Hepatocyte (in vitro differentiated cells): Measurements from ENCODE around the gene DOCK2. TPM values are rescaled to one million over a fixed set of nuclear protein-coding genes. Genes with fewer than 3 reads are reported as not detected.

Source experiments
- DNase-seq: peaks from one replicate; pipeline ENCODE4 v3.0.0-alpha.2; 2016; ENCODE audit warnings: low spot score
- H2AFZ ChIP-seq: fragments of 200-600 bp; sonication (generic); 2 replicates; pipeline ENCODE4 v1.6.0; 2016; ENCODE audit warnings: antibody characterized with exemption, mild to moderate bottlenecking
- H3K27ac ChIP-seq: fragments of 200-600 bp; sonication (generic); 2 replicates; pipeline ENCODE4 v1.5.1; 2016; ENCODE audit warnings: mild to moderate bottlenecking
- H3K27me3 ChIP-seq: fragments of 200-600 bp; sonication (generic); 2 replicates; pipeline ENCODE4 v1.6.1; 2016
- H3K36me3 ChIP-seq: fragments of 200-600 bp; sonication (generic); replicated peaks from 2 replicates; pipeline ENCODE4 v1.5.1; 2016; ENCODE audit warnings: low read depth; ENCODE audit not compliant: insufficient read depth
- H3K4me1 ChIP-seq: fragments of 200-600 bp; sonication (generic); 2 replicates; pipeline ENCODE4 v1.5.1; 2016; ENCODE audit warnings: mild to moderate bottlenecking, moderate library complexity; ENCODE audit not compliant: insufficient read depth
- H3K4me2 ChIP-seq: fragments of 200-600 bp; sonication (generic); 2 replicates; pipeline ENCODE4 v1.6.0; 2016
- H3K4me3 ChIP-seq: fragments of 200-600 bp; sonication (generic); 2 replicates; pipeline ENCODE4 v1.5.1; 2016; ENCODE audit warnings: mild to moderate bottlenecking
- H3K79me2 ChIP-seq: fragments of 200-600 bp; sonication (generic); 2 replicates; pipeline ENCODE4 v1.6.0; 2017; ENCODE audit warnings: mild to moderate bottlenecking
- H3K9me2 ChIP-seq: fragments of 200-600 bp; sonication (generic); replicated peaks from 2 replicates; pipeline ENCODE4 v1.6.0; 2017; ENCODE audit warnings: mild to moderate bottlenecking; ENCODE audit not compliant: insufficient read depth
- H3K9me3 ChIP-seq: fragments of 200-600 bp; sonication (generic); 2 replicates; pipeline ENCODE4 v1.5.1; 2016; ENCODE audit warnings: low read depth, mild to moderate bottlenecking
- H4K20me1 ChIP-seq: fragments of 200-600 bp; sonication (generic); 2 replicates; pipeline ENCODE4 v1.6.0; 2016; ENCODE audit warnings: mild to moderate bottlenecking; ENCODE audit not compliant: insufficient read depth, poor library complexity, severe bottlenecking
- CTCF ChIP-seq: fragments of 200-600 bp; sonication (generic); IDR thresholded peaks from 2 replicates; pipeline ENCODE4 v1.5.1; 2016; ENCODE audit warnings: antibody characterized with exemption, mild to moderate bottlenecking; ENCODE audit not compliant: poor library complexity
- EZH2 ChIP-seq: fragments of 200-600 bp; sonication (generic); IDR thresholded peaks from 2 replicates; pipeline ENCODE4 v1.6.1; 2016; ENCODE audit warnings: antibody characterized with exemption, mild to moderate bottlenecking, borderline replicate concordance
- EZH2phosphoT487 ChIP-seq: fragments of 200-600 bp; sonication (generic); IDR thresholded peaks from one replicate; pipeline ENCODE4 v1.6.1; 2018; ENCODE audit warnings: antibody characterized with exemption, mild to moderate bottlenecking, low read depth, moderate library complexity; ENCODE audit not compliant: unreplicated experiment, severe bottlenecking
- WGBS: methylation state at CpG from one replicate; pipeline ENCODE4 v1.1.6; 2016; ENCODE audit warnings: low lambda C conversion rate; ENCODE audit errors: missing lambda C conversion rate; 5-methylcytosine and 5-hydroxymethylcytosine counted together
- polyA plus RNA-seq: library from polyadenylated mRNA; unstranded; fragments of >200 nt; fragmentation: Nextera tagmentation; extraction: Ambion mirVana; gene quantifications from 2 replicates; pipeline ENCODE4 v1.2.1, GENCODE V29; 2016
- total RNA-seq: library from RNA; depleted of rRNA; stranded (reverse); fragments of >200 nt; gene quantifications from 2 replicates; pipeline ENCODE4 v1.2.3, GENCODE V29; 2014

Gene DOCK2
- total and polyA plus RNA-seq, 2 experiments from 2014 or later: 0.60 TPM; not detected in 1

- WGBS: 90% methylated on average over 4 of the region's 4 CpGs
- Histone ChIP-seq H3K79me2 (no peaks in the 10 kb centered on the region), H3K4me3 (no peak overlapping the region), H3K4me2 (no peak overlapping the region), H4K20me1 (no peaks in the 10 kb centered on the region), H3K9me2 (no peaks in the 10 kb centered on the region), H3K9me3 (no peaks in the 10 kb centered on the region), H3K27me3 (no peaks in the 10 kb centered on the region), H2AFZ (no peak overlapping the region), H3K27ac (no peak overlapping the region), H3K4me1 (no peaks in the 10 kb centered on the region), H3K36me3 (no peaks in the 10 kb centered on the region)
- no peak for TF ChIP-seq EZH2
- TF ChIP-seq CTCF: no peak
- TF ChIP-seq EZH2phosphoT487: no peak
- no peak for DNase-seq
These were observed 260.4 kb downstream of the DOCK2 start for GRCh38 chr5:169897481-169897880.

GRCh38 chr5:169901896-169902295 lies 264.8 kb downstream of the DOCK2 start:
- no peak for DNase-seq

DNA sequence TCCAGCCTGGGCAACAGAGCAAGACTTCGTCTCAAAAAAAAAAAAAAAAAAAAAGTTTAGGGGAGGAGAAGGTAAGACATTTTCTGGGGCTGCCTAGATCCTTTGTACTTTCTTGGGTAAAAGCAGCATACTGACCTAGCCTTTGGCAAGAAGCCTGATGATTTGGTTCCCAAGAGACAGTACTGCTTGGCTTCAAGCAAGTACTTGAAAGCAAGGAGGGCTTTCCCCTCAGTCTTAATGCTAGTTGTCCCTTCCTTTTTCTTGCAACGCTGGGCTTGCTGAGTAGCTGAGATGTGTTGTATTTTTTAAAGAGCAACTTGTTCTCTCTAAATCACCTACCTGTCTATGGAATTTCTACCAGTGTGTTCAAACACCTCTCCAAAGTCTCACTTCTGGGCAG lies 267.0 kb downstream of the DOCK2 start:
- no peaks in the 10 kb centered on the region for H3K27me3 ChIP-seq
- WGBS: 91% methylated on average over 2 of the region's 2 CpGs
- no peak overlapping the region for H3K4me3 ChIP-seq
- no peak overlapping the region for H3K27ac ChIP-seq
- no peaks in the 10 kb centered on the region for H4K20me1 ChIP-seq
- DNase-seq: no peak
- H3K4me2 ChIP-seq: no peak overlapping the region
- H2AFZ ChIP-seq: no peak overlapping the region
- no peaks in the 10 kb centered on the region for H3K9me3 ChIP-seq
- H3K4me1 ChIP-seq: no peaks in the 10 kb centered on the region
- H3K36me3 ChIP-seq: no peaks in the 10 kb centered on the region
- no peaks in the 10 kb centered on the region for H3K79me2 ChIP-seq
- no peak for TF ChIP-seq CTCF
- no peak for TF ChIP-seq EZH2
- TF ChIP-seq EZH2phosphoT487: no peak
- H3K9me2 ChIP-seq: no peaks in the 10 kb centered on the region

More at GRCh38 chr5:169901896-169902295, 264.8 kb downstream of the DOCK2 start:
- no peaks in the 10 kb centered on the region for H4K20me1 ChIP-seq
- no peaks in the 10 kb centered on the region for H3K27me3 ChIP-seq
- no peaks in the 10 kb centered on the region for H3K36me3 ChIP-seq
- H3K4me1 ChIP-seq: no peaks in the 10 kb centered on the region
- H3K9me2 ChIP-seq: no peaks in the 10 kb centered on the region
- no peaks in the 10 kb centered on the region for H3K79me2 ChIP-seq
- H3K9me3 ChIP-seq: no peaks in the 10 kb centered on the region
- H2AFZ ChIP-seq: no peak overlapping the region
- no peak overlapping the region for H3K27ac ChIP-seq
- WGBS: 81% methylated on average over 2 of the region's 2 CpGs
- H3K4me2 ChIP-seq: no peak overlapping the region
- no peak for TF ChIP-seq EZH2
- TF ChIP-seq EZH2phosphoT487: no peak
- no peak for TF ChIP-seq CTCF
- H3K4me3 ChIP-seq: no peak overlapping the region

- H4K20me1 ChIP-seq: no peaks in the 10 kb centered on the region
These were observed 267.4 kb downstream of the DOCK2 start for GRCh38 chr5:169904508-169904907.

More at GRCh38 chr5:169904508-169904907, 267.4 kb downstream of the DOCK2 start:
- 57% methylated on average over 5 of the region's 5 CpGs for WGBS
- no peaks in the 10 kb centered on the region for H3K36me3 ChIP-seq
- H3K79me2 ChIP-seq: no peaks in the 10 kb centered on the region
- H3K4me1 ChIP-seq: no peaks in the 10 kb centered on the region
- no peaks in the 10 kb centered on the region for H3K27me3 ChIP-seq
- H3K27ac ChIP-seq: no peak overlapping the region
- H3K4me3 ChIP-seq: no peak overlapping the region
- TF ChIP-seq EZH2 (no peak), CTCF (no peak), EZH2phosphoT487 (no peak)
- no peaks in the 10 kb centered on the region for H3K9me2 ChIP-seq
- DNase-seq: no peak
- no peak overlapping the region for H3K4me2 ChIP-seq
- no peak overlapping the region for H2AFZ ChIP-seq
- H3K9me3 ChIP-seq: no peaks in the 10 kb centered on the region
